ENCODE data around the gene TMEM176A.

DNA sequence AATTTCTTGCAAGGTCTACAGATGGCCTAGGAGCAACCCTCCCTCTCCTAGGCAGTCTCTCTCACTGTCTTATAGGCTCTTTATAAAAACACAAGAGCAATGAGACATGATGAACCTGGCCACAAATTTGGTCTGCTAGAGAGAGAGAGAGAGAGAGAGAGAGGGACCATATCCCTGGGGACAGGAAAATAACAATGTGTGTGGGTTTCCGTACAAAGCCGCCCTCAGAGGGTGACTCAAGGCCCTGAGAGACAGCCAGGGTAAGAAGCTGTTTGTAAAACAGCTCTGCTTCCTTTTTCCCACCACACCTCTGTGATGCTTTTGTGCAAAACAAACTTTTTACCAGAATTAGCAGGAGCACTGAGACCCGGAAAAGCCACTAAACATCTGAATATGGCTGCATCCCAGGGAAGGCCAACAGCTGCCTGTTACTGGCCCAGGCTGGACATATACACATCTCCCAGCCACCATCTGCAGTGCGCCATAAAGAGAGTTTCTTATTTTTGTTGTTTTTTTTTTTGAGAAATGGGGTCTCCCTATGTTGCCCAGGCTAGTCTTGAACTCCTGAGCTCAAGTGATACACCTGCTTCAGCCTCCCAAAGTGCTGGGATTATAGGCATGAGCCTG lies 45.0 kb upstream of the TMEM176A start:
- TF ChIP-seq, protein P1, sequence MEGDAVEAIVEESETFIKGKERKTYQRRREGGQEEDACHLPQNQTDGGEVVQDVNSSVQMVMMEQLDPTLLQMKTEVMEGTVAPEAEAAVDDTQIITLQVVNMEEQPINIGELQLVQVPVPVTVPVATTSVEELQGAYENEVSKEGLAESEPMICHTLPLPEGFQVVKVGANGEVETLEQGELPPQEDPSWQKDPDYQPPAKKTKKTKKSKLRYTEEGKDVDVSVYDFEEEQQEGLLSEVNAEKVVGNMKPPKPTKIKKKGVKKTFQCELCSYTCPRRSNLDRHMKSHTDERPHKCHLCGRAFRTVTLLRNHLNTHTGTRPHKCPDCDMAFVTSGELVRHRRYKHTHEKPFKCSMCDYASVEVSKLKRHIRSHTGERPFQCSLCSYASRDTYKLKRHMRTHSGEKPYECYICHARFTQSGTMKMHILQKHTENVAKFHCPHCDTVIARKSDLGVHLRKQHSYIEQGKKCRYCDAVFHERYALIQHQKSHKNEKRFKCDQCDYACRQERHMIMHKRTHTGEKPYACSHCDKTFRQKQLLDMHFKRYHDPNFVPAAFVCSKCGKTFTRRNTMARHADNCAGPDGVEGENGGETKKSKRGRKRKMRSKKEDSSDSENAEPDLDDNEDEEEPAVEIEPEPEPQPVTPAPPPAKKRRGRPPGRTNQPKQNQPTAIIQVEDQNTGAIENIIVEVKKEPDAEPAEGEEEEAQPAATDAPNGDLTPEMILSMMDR (IDR thresholded peaks at IDR 0.05), result no peak
- no peak for TF ChIP-seq POLR2A (IDR thresholded peaks at IDR 0.05)
